Fibroblast of lung (primary cell): ENCODE results near the gene KRT2. TPM values are rescaled to one million over a fixed set of nuclear protein-coding genes. Genes with fewer than 3 reads are reported as not detected.

ENCODE experiments used
- DNase-seq, 2 donors: peaks; one replicate each; pipeline versions ENCODE4 v3.0.0 to v3.0.0-alpha.2; 2010; ENCODE audit warnings: low read depth in 2 of 2
- H2AFZ ChIP-seq: 2 replicates; pipeline ENCODE4 v1.5.1; 2012; ENCODE audit warnings: low read length, control low read depth, inconsistent platforms
- H3K27ac ChIP-seq: 2 replicates; pipeline ENCODE4 v1.5.1; 2011; ENCODE audit warnings: low read length, control low read depth; ENCODE audit not compliant: insufficient read depth
- H3K27me3 ChIP-seq: 2 replicates; pipeline ENCODE4 v1.5.1; 2011; ENCODE audit warnings: mild to moderate bottlenecking, low read length; ENCODE audit not compliant: control insufficient read depth, insufficient read depth
- H3K36me3 ChIP-seq: 2 replicates; pipeline ENCODE4 v1.5.1; 2011; ENCODE audit warnings: low read length; ENCODE audit not compliant: control insufficient read depth, insufficient read depth
- H3K4me1 ChIP-seq: 2 replicates; pipeline ENCODE4 v1.5.1; 2011; ENCODE audit warnings: low read length; ENCODE audit not compliant: control insufficient read depth, insufficient read depth; ENCODE audit errors: extremely low read depth
- H3K4me2 ChIP-seq: 2 replicates; pipeline ENCODE4 v1.5.1; 2011; ENCODE audit warnings: low read length, control low read depth; ENCODE audit not compliant: insufficient read depth; ENCODE audit errors: extremely low read depth
- H3K4me3 ChIP-seq, 4 experiments: fragments of 200-600 bp in 1 of 4; sonication (generic) in 1 of 4; replicated peaks in 1 of 4; 2 replicates each; pipeline ENCODE4 v1.5.1; 2011 to 2016; ENCODE audit warnings: low read length in 4 of 4, low read depth in 3 of 4, mild to moderate bottlenecking in 3 of 4, control low read depth in 2 of 4, inconsistent platforms in 1 of 4, mixed read lengths in 1 of 4; ENCODE audit not compliant: insufficient read depth in 1 of 4; ENCODE audit errors: control extremely low read depth in 1 of 4
- H3K79me2 ChIP-seq: 2 replicates; pipeline ENCODE4 v1.5.1; 2012; ENCODE audit warnings: mild to moderate bottlenecking, low read length, inconsistent platforms; ENCODE audit not compliant: control insufficient read depth, insufficient read depth
- H3K9ac ChIP-seq: 2 replicates; pipeline ENCODE4 v1.5.1; 2011; ENCODE audit warnings: mild to moderate bottlenecking, low read length, control low read depth; ENCODE audit not compliant: insufficient read depth
- H3K9me3 ChIP-seq: 2 replicates; pipeline ENCODE4 v1.5.1; 2012; ENCODE audit warnings: low read depth, low read length; ENCODE audit not compliant: control insufficient read depth, insufficient read depth
- H4K20me1 ChIP-seq: 2 replicates; pipeline ENCODE4 v1.5.1; 2011; ENCODE audit warnings: low read length; ENCODE audit not compliant: control insufficient read depth, insufficient read depth; ENCODE audit errors: extremely low read depth
- CTCF ChIP-seq, 2 donors: IDR thresholded peaks in 1 of 2; conservative IDR thresholded peaks in 1 of 2; 1 replicate in 1 of 2; 2 replicates in 1 of 2; pipeline ENCODE4 v1.5.1; 2011 to 2012; ENCODE audit warnings: low read length in 2 of 2, control low read depth in 1 of 2, inconsistent platforms in 1 of 2, low read depth in 1 of 2, mild to moderate bottlenecking in 1 of 2
- EZH2 ChIP-seq: IDR thresholded peaks from 2 replicates; pipeline ENCODE4 v1.5.1; 2012; ENCODE audit warnings: low read length, control low read depth, mild to moderate bottlenecking; ENCODE audit errors: missing control alignments
- polyA plus RNA-seq, 2 donors: library from polyadenylated mRNA; depleted of rRNA in 1 of 2; stranded (reverse) in 1 of 2; unstranded in 1 of 2; fragments of >200 nt; gene quantifications; 2 replicates each; pipeline ENCODE4 v1.2.1, GENCODE V29; 2011 to 2012; ENCODE audit warnings: missing spikeins in 1 of 2
- total RNA-seq: library from RNA; depleted of rRNA; stranded (reverse); fragments of >200 nt; gene quantifications from 2 replicates; pipeline ENCODE4 v1.2.1, GENCODE V29; 2014

KRT2 gene
- total and polyA plus RNA-seq, 2 donors (not counting 1 experiment from before 2014, with no cell fraction given), result not detected

- Histone ChIP-seq H2AFZ (no peak overlapping the region), H3K27ac (no peak overlapping the region), H3K36me3 (no peaks in the 10 kb centered on the region), H3K9me3 (no peaks in the 10 kb centered on the region), H3K4me2 (no peak overlapping the region), H3K79me2 (no peaks in the 10 kb centered on the region), H3K27me3 (peaks cover 3% of the 10 kb centered on the region), H3K4me1 (no peaks in the 10 kb centered on the region), H3K4me3 (no peak overlapping the region), H3K9ac (no peak overlapping the region), H4K20me1 (no peaks in the 10 kb centered on the region)
- TF ChIP-seq EZH2 (no peak), CTCF (conservative IDR thresholded peaks at IDR 0.05 in 1 of 2, IDR thresholded peaks at IDR 0.05 in 1 of 2; ENCODE audit: low read depth in 1 of 2, low read length in 2 of 2) (no peak)
- no peak for DNase-seq
These were observed 9.7 kb upstream of the KRT2 start for GRCh38 chr12:52661668-52662067.

- no peak for TF ChIP-seq CTCF (conservative IDR thresholded peaks at IDR 0.05 in 1 of 2, IDR thresholded peaks at IDR 0.05 in 1 of 2; ENCODE audit: low read depth in 1 of 2, low read length in 2 of 2)
- TF ChIP-seq EZH2, result no peak
- Histone ChIP-seq H2AFZ (no peak overlapping the region), H3K9ac (no peak overlapping the region), H3K4me1 (no peaks in the 10 kb centered on the region), H4K20me1 (no peaks in the 10 kb centered on the region), H3K4me3 (no peak overlapping the region), H3K27ac (no peak overlapping the region), H3K4me2 (no peak overlapping the region), H3K79me2 (no peaks in the 10 kb centered on the region), H3K36me3 (no peaks in the 10 kb centered on the region), H3K9me3 (no peaks in the 10 kb centered on the region), H3K27me3 (peaks cover 4% of the 10 kb centered on the region)
- DNase-seq, result no peak
These were observed 9.0 kb upstream of the KRT2 start for GRCh38 chr12:52660934-52661499.

GRCh38 chr12:52659951-52660350 is 7.9 kb upstream of the KRT2 start:
- peaks cover 4% of the 10 kb centered on the region for H3K27me3 ChIP-seq
- TF ChIP-seq CTCF (conservative IDR thresholded peaks at IDR 0.05 in 1 of 2, IDR thresholded peaks at IDR 0.05 in 1 of 2; ENCODE audit: low read depth in 1 of 2, low read length in 2 of 2) (no peak), EZH2 (no peak)
- H3K9me3 ChIP-seq, result no peaks in the 10 kb centered on the region
- no peaks in the 10 kb centered on the region for H3K36me3 ChIP-seq
- no peak overlapping the region for H2AFZ ChIP-seq
- no peaks in the 10 kb centered on the region for H4K20me1 ChIP-seq
- no peak overlapping the region for H3K27ac ChIP-seq
- H3K4me2 ChIP-seq, result no peak overlapping the region
- DNase-seq, result no peak
- H3K79me2 ChIP-seq, result no peaks in the 10 kb centered on the region
- no peak overlapping the region for H3K4me3 ChIP-seq
- H3K4me1 ChIP-seq, result no peaks in the 10 kb centered on the region
- H3K9ac ChIP-seq, result no peak overlapping the region
